ENCODE results near the gene STBD1.

GRCh38 chr4:76313547-76313946, 7.0 kb downstream of the STBD1 start:
- TF ChIP-seq REST (IDR thresholded peaks at IDR 0.05; ENCODE audit: borderline replicate concordance) (no peak), EZH2 (IDR thresholded peaks at IDR 0.05; ENCODE audit: borderline replicate concordance, insufficient read depth, low read length, poor library complexity, severe bottlenecking) (no peak), RAD21 (conservative IDR thresholded peaks at IDR 0.05) (no peak), CTCF (IDR thresholded peaks at IDR 0.05; ENCODE audit: poor library complexity, severe bottlenecking) (no peak), EP300 (conservative IDR thresholded peaks at IDR 0.05; ENCODE audit: poor library complexity, severe bottlenecking) (no peak), POLR2AphosphoS5 (IDR thresholded peaks at IDR 0.05) (no peak), MXI1 (conservative IDR thresholded peaks at IDR 0.05; ENCODE audit: poor library complexity, severe bottlenecking) (no peak), SMC3 (conservative IDR thresholded peaks at IDR 0.05; ENCODE audit: poor library complexity) (no peak), TAF1 (IDR thresholded peaks at IDR 0.05; ENCODE audit: low read depth) (no peak)
